Lung (tissue), 16 donors: Measurements from ENCODE around the gene EPM2AIP1. TPM values are rescaled to one million over a fixed set of nuclear protein-coding genes. Genes with fewer than 3 reads are reported as not detected.
A peak's percentile ranks its signal among the peaks of the same experiment; 100 is the strongest.
"Not testable (repeated sequence)": the region's sequence is repeated elsewhere in the genome, so short reads cannot be mapped to it uniquely, and the experiment has no call there.

Experiments used
- ATAC-seq: fragments of 200-7000 bp; cut with Tn5 transposase; one replicate; pipeline ENCODE4 v1.9.1; 2020; ENCODE audit warnings: moderate number of reproducible peaks; ENCODE audit not compliant: insufficient read depth, low FRiP score
- DNase-seq, 3 donors: peaks; one replicate each; pipeline ENCODE4 v3.0.0-alpha.2; 2013 to 2017
- H3K27ac ChIP-seq, 2 donors: one replicate each; pipeline ENCODE4 v1.5.1; 2013; ENCODE audit warnings: mild to moderate bottlenecking in 2 of 2, moderate library complexity in 2 of 2, control low read depth in 1 of 2, inconsistent platforms in 1 of 2, low read depth in 1 of 2, low read length in 1 of 2
- H3K27me3 ChIP-seq, 3 donors: one replicate each; pipeline ENCODE4 v1.5.1; 2013; ENCODE audit warnings: low read length in 2 of 3; ENCODE audit not compliant: control insufficient read depth in 3 of 3, insufficient read depth in 3 of 3
- H3K36me3 ChIP-seq, 4 donors: one replicate each; pipeline ENCODE4 v1.5.1; 2013; ENCODE audit warnings: low read length in 4 of 4, mild to moderate bottlenecking in 1 of 4, moderate library complexity in 1 of 4; ENCODE audit not compliant: control insufficient read depth in 4 of 4, insufficient read depth in 4 of 4
- H3K4me1 ChIP-seq, 5 donors: one replicate each; pipeline ENCODE4 v1.5.1; 2013; ENCODE audit warnings: low read length in 5 of 5, mild to moderate bottlenecking in 2 of 5, moderate library complexity in 1 of 5; ENCODE audit not compliant: control insufficient read depth in 5 of 5, insufficient read depth in 5 of 5
- H3K4me3 ChIP-seq: one replicate; pipeline ENCODE4 v1.5.1; 2013; ENCODE audit warnings: mild to moderate bottlenecking, control low read depth, moderate library complexity
- H3K9ac ChIP-seq, 2 donors: one replicate each; pipeline ENCODE4 v1.5.1; 2013; ENCODE audit warnings: low read length in 2 of 2, control low read depth in 1 of 2; ENCODE audit not compliant: insufficient read depth in 1 of 2
- H3K9me3 ChIP-seq, 4 donors: one replicate each; pipeline ENCODE4 v1.5.1; 2013; ENCODE audit warnings: low read length in 3 of 4, mild to moderate bottlenecking in 1 of 4, moderate library complexity in 1 of 4; ENCODE audit not compliant: control insufficient read depth in 4 of 4, insufficient read depth in 3 of 4
- WGBS, 2 donors: extraction: QIAGEN DNeasy Blood & Tissue Kit; methylation state at CpG; one replicate each; pipeline ENCODE4 v1.1.7; 2013; 5-methylcytosine and 5-hydroxymethylcytosine counted together
- long read RNA-seq, 5 donors: transcript quantifications; one replicate each; lab custom pipeline, GENCODE V29; 2026
- polyA plus RNA-seq, 2 donors: library from polyadenylated mRNA; stranded (reverse); fragments of 200-250 nt; gene quantifications; one replicate each; pipeline ENCODE4 v1.2.1, GENCODE V29; 2013
- total RNA-seq, 2 donors: library from RNA; depleted of rRNA in 1 of 2; stranded (reverse); fragments of >200 nt in 1 of 2; gene quantifications; one replicate each; pipeline ENCODE4 v1.2.1, GENCODE V29; 2014 to 2021
- TF ChIP-seq, protein P1 (sequence below): IDR thresholded peaks from 2 replicates; pipeline ENCODE4 v1.5.1; 2012; ENCODE audit warnings: mild to moderate bottlenecking; ENCODE audit errors: control extremely low read depth, extremely low read depth
- donor health status: control.
- donor health status: control.
- donor health status: Bipolar disorder and iron deficiency.
- donor health status: healthy.
- donor health status: DM: yes; HTN: yes; CAD: no.

Gene EPM2AIP1
- total RNA-seq (10 to 100 TPM; 19.6 to 62.6 TPM), polyA plus RNA-seq (1 to 10 TPM; 7.1 to 8.3 TPM)
- long read RNA-seq, donor 1, full-length matches to known transcripts = 189 of 189 reads
- long read RNA-seq, donor 1, partial matches to known transcripts = 0 of 189 reads
- long read RNA-seq, donor 1, other reads (novel, unspliced or antisense) = 0 of 189 reads
- long read RNA-seq, donor 2, full-length matches to known transcripts = 85 of 85 reads
- long read RNA-seq, donor 2, partial matches to known transcripts = 0 of 85 reads
- long read RNA-seq, donor 2, other reads (novel, unspliced or antisense) = 0 of 85 reads
- long read RNA-seq, donor 3, full-length matches to known transcripts = 105 of 105 reads
- long read RNA-seq, donor 3, partial matches to known transcripts = 0 of 105 reads
- long read RNA-seq, donor 3, other reads (novel, unspliced or antisense) = 0 of 105 reads
- long read RNA-seq, donor 4, full-length matches to known transcripts = 84 of 108 reads
- long read RNA-seq, donor 4, partial matches to known transcripts = 24 of 108 reads
- long read RNA-seq, donor 4, other reads (novel, unspliced or antisense) = 0 of 108 reads
- long read RNA-seq, donor 5, full-length matches to known transcripts = 201 of 201 reads
- long read RNA-seq, donor 5, partial matches to known transcripts = 0 of 201 reads
- long read RNA-seq, donor 5, other reads (novel, unspliced or antisense) = 0 of 201 reads

DNA sequence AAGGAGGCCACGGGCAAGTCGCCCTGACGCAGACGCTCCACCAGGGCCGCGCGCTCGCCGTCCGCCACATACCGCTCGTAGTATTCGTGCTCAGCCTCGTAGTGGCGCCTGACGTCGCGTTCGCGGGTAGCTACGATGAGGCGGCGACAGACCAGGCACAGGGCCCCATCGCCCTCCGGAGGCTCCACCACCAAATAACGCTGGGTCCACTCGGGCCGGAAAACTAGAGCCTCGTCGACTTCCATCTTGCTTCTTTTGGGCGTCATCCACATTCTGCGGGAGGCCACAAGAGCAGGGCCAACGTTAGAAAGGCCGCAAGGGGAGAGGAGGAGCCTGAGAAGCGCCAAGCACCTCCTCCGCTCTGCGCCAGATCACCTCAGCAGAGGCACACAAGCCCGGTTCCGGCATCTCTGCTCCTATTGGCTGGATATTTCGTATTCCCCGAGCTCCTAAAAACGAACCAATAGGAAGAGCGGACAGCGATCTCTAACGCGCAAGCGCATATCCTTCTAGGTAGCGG, at the start of gene EPM2AIP1:
EPM2AIP1 (minus strand) TSS at position 326 of the 520 bp plus-strand sequence; CDS start at position 272, 54 bp downstream.
- H3K27ac ChIP-seq = peak within 1 kb of the TSS; percentile 97 to 99

DNA sequence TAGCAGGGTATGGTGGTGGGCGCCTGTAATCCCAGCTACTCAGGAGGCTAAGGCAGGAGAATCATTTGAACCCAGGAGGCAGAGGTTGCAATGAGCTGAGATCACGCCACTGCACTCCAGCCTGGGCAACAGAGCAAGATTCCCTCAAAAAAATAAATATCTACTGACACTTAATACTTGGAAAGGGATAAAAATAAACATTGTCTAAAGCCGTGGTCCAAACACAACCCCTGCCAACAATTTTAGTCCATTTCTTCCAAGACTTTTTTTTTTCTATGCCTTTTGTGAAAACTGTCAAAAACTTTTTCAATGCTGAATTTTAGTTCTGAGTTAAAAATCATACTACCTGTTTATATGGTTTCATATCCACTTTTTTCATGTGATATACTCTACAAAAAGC, 49.8 kb upstream of the EPM2AIP1 start:
- not testable (repeated sequence) for H3K9ac ChIP-seq, H3K9me3 ChIP-seq, ATAC-seq, H3K4me3 ChIP-seq, H3K27me3 ChIP-seq, H3K27ac ChIP-seq
- peak in 2 of 3 donors; percentile 70 to 90 for DNase-seq
- WGBS, 2 donors = 64 to 89% methylated on average over 3 of the region's 3 CpGs
- H3K36me3 ChIP-seq = peaks cover 19 to 26% (median 23%) of the 10 kb centered on the region in 4 donors
- peaks cover 0 to 11% (median 9%) of the 10 kb centered on the region in 5 donors for H3K4me1 ChIP-seq

More for the DNA sequence above, at the start of gene EPM2AIP1:
- WGBS, 2 donors = 1% methylated on average over 48 of the region's 48 CpGs
- Histone ChIP-seq H3K36me3 (peaks cover 3 to 19% (median 8%) of the 10 kb centered on the region in 4 donors), H3K4me1 (peaks cover 0 to 43% (median 14%) of the 10 kb centered on the region in 5 donors), H3K9me3 (no peaks in the 10 kb centered on the region), H3K4me3 (peak within 1 kb of the TSS; percentile 77), H3K27me3 (no peaks in the 10 kb centered on the region), H3K9ac (peak within 1 kb of the TSS; percentile 94 to 97)
- ATAC-seq = peak; percentile 93
- TF ChIP-seq, protein P1, sequence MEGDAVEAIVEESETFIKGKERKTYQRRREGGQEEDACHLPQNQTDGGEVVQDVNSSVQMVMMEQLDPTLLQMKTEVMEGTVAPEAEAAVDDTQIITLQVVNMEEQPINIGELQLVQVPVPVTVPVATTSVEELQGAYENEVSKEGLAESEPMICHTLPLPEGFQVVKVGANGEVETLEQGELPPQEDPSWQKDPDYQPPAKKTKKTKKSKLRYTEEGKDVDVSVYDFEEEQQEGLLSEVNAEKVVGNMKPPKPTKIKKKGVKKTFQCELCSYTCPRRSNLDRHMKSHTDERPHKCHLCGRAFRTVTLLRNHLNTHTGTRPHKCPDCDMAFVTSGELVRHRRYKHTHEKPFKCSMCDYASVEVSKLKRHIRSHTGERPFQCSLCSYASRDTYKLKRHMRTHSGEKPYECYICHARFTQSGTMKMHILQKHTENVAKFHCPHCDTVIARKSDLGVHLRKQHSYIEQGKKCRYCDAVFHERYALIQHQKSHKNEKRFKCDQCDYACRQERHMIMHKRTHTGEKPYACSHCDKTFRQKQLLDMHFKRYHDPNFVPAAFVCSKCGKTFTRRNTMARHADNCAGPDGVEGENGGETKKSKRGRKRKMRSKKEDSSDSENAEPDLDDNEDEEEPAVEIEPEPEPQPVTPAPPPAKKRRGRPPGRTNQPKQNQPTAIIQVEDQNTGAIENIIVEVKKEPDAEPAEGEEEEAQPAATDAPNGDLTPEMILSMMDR = no peak
- DNase-seq = no peak

DNA sequence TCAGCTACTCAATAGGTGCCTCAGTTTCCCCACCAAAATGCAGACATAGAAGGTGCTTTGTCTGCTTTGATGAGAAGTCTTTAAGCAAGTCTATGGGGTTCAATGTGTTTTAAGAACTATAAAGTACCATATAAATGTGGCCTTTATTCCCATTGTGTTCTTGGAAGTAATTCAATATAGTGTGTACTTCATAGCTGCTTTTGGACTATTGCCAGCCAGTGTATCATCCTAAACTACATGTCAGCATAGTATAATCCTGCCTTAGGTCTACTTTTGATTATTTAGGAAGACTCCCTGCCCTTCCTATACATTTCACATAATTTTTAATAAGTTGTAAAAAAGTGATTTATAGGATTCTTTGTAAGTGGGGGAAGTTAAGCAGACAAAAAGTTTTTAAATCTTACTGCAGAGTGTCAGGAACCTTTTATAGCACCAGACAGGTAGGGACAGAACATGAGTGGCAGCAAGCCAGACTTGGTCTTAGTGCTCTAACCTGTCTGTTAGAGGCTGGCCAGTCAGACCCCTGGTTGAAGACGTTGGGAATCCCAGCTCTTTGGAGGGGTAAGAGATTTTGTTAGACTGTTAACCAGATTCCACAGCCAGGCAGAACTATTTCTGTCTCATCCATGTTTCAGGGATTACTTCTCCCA, 48.7 kb upstream of the EPM2AIP1 start:
- peaks cover 0 to under 1% (median 0%) of the 10 kb centered on the region in 4 donors for H3K9me3 ChIP-seq
- peaks cover 0 to 11% (median 9%) of the 10 kb centered on the region in 5 donors for H3K4me1 ChIP-seq
- no peak overlapping the region for H3K27ac ChIP-seq
- peaks cover 14 to 22% (median 15%) of the 10 kb centered on the region in 4 donors for H3K36me3 ChIP-seq
- peak in 2 of 3 donors; percentile 41 to 70 for DNase-seq
- H3K9ac ChIP-seq = no peak overlapping the region
- no peak for ATAC-seq
- TF ChIP-seq, protein P1 = no peak
- H3K4me3 ChIP-seq = no peak overlapping the region
- WGBS, 2 donors = 66 to 83% methylated on average over 1 of the region's 1 CpG
- H3K27me3 ChIP-seq = no peaks in the 10 kb centered on the region
